SK-N-SH (cell line): ENCODE data around the gene PARD6A.

Source experiments
- CHD2 ChIP-seq: fragments of 150-350 bp; IDR thresholded peaks from 2 replicates; pipeline ENCODE4 v1.6.1; 2018; ENCODE audit warnings: low read length; ENCODE audit not compliant: partially characterized antibody
- EP300 ChIP-seq, 2 experiments: IDR thresholded peaks; 2 replicates each; pipeline versions ENCODE4 v1.4.0 to v1.6.1; 2012; ENCODE audit warnings: borderline replicate concordance in 1 of 2, low read depth in 1 of 2, low read length in 1 of 2
- EZH2phosphoT487 ChIP-seq: fragments of 200-600 bp; sonication (generic); IDR thresholded peaks from 2 replicates; pipeline ENCODE4 v1.6.1; 2017; ENCODE audit warnings: low read depth, mixed run types, mild to moderate bottlenecking, antibody characterized with exemption, moderate library complexity, borderline replicate concordance
- MXI1 ChIP-seq: IDR thresholded peaks from 2 replicates; pipeline ENCODE4 v1.6.1; 2012; ENCODE audit warnings: mild to moderate bottlenecking, low read depth, low read length, improper control_type of control experiment
- TAF1 ChIP-seq: IDR thresholded peaks from 2 replicates; pipeline ENCODE4 v1.6.1; 2012; ENCODE audit warnings: low read depth, mild to moderate bottlenecking, low read length, moderate library complexity, borderline replicate concordance
- TF ChIP-seq, protein P1 (sequence below): fragments of 200-600 bp; sonication (generic); IDR thresholded peaks from 2 replicates; pipeline ENCODE4 v1.6.1; 2017; ENCODE audit warnings: antibody characterized with exemption, mild to moderate bottlenecking, moderate library complexity
- TF ChIP-seq, protein P2 (sequence below): IDR thresholded peaks from 2 replicates; pipeline ENCODE4 v1.4.0; 2012; ENCODE audit warnings: low read depth
- TF ChIP-seq, protein P3 (sequence below): IDR thresholded peaks from 2 replicates; pipeline ENCODE4 v1.6.1; 2012; ENCODE audit warnings: mild to moderate bottlenecking, low read depth, low read length, moderate library complexity

DNA sequence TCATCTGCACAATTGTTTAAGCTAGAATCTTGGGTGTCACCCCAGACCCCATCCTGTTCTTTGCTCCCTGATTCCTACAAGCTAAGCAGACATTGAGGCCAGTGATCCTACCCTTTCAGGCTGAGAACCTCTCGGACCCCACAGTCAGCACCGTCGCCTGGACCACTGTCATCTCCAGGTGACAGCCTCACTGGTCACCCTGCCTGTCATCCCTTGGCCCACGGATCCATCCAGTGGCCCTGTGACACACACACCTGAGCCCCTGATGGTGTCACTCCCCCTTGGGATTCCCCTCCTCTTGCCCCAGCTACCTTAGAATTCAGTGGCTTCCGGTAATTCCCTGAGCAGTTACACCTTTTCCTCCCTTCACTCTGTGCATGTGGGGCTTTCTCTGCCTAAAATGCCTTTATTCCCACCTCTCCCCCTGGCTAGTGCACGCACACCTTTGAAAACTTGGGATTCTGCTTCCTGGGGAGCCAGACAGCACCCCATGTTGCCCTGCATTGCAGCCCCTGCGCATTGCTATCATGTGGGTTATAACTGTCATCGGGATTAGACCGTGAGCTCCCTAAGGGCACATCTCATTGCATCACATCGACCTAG, 8.8 kb downstream of the PARD6A start:
- TF ChIP-seq, protein P1, sequence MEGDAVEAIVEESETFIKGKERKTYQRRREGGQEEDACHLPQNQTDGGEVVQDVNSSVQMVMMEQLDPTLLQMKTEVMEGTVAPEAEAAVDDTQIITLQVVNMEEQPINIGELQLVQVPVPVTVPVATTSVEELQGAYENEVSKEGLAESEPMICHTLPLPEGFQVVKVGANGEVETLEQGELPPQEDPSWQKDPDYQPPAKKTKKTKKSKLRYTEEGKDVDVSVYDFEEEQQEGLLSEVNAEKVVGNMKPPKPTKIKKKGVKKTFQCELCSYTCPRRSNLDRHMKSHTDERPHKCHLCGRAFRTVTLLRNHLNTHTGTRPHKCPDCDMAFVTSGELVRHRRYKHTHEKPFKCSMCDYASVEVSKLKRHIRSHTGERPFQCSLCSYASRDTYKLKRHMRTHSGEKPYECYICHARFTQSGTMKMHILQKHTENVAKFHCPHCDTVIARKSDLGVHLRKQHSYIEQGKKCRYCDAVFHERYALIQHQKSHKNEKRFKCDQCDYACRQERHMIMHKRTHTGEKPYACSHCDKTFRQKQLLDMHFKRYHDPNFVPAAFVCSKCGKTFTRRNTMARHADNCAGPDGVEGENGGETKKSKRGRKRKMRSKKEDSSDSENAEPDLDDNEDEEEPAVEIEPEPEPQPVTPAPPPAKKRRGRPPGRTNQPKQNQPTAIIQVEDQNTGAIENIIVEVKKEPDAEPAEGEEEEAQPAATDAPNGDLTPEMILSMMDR = no peak
- TF ChIP-seq EZH2phosphoT487 (no peak), MXI1 (no peak), EP300 (IDR thresholded peaks at IDR 0.05; ENCODE audit: borderline replicate concordance in 1 of 2, low read depth in 1 of 2, low read length in 1 of 2) (no peak), TAF1 (no peak), CHD2 (no peak)
- TF ChIP-seq, protein P2, sequence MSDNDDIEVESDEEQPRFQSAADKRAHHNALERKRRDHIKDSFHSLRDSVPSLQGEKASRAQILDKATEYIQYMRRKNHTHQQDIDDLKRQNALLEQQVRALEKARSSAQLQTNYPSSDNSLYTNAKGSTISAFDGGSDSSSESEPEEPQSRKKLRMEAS = no peak
- TF ChIP-seq, protein P3, sequence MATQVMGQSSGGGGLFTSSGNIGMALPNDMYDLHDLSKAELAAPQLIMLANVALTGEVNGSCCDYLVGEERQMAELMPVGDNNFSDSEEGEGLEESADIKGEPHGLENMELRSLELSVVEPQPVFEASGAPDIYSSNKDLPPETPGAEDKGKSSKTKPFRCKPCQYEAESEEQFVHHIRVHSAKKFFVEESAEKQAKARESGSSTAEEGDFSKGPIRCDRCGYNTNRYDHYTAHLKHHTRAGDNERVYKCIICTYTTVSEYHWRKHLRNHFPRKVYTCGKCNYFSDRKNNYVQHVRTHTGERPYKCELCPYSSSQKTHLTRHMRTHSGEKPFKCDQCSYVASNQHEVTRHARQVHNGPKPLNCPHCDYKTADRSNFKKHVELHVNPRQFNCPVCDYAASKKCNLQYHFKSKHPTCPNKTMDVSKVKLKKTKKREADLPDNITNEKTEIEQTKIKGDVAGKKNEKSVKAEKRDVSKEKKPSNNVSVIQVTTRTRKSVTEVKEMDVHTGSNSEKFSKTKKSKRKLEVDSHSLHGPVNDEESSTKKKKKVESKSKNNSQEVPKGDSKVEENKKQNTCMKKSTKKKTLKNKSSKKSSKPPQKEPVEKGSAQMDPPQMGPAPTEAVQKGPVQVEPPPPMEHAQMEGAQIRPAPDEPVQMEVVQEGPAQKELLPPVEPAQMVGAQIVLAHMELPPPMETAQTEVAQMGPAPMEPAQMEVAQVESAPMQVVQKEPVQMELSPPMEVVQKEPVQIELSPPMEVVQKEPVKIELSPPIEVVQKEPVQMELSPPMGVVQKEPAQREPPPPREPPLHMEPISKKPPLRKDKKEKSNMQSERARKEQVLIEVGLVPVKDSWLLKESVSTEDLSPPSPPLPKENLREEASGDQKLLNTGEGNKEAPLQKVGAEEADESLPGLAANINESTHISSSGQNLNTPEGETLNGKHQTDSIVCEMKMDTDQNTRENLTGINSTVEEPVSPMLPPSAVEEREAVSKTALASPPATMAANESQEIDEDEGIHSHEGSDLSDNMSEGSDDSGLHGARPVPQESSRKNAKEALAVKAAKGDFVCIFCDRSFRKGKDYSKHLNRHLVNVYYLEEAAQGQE = no peak
